Stimulated activated CD8-positive, alpha-beta memory T cell treated with anti-CD3 and anti-CD28 coated beads, Interleukin-4, amount 100 ng/mL, for 4 hours (primary cell): ENCODE results near the gene ZNF383.
"Not testable (repeated sequence)": the region's sequence is repeated elsewhere in the genome, so short reads cannot be mapped to it uniquely, and the experiment has no call there.

ENCODE experiments used
- DNase-seq, 2 donors: peaks; one replicate each; pipeline ENCODE4 v3.0.0-alpha.2; 2020; ENCODE audit warnings: low read depth in 2 of 2, low spot score in 1 of 2

Gene ZNF383

GRCh38 chr19:37217775-37218591 is at the start of gene ZNF383:
ZNF383 (plus strand) TSS chr19:37218214; CDS start chr19:37230454, 12,240 bp downstream.
- peak; percentile 66 to 71 for DNase-seq

- DNase-seq, result peak; percentile 81 to 82
Observed at GRCh38 chr19:37172368-37173366, 45.3 kb upstream of the ZNF383 start, which contains the start of gene ZNF585A. ZNF585A (minus strand) TSS chr19:37172695; CDS start chr19:37169910, 2,785 bp downstream.

GRCh38 chr19:37186071-37186470 is 31.9 kb upstream of the ZNF383 start:
- not testable (repeated sequence) for DNase-seq

GRCh38 chr19:37195248-37195647 is 22.8 kb upstream of the ZNF383 start:
- not testable (repeated sequence) for DNase-seq

- DNase-seq, result not testable (repeated sequence)
Observed at GRCh38 chr19:37197115-37197514, 20.9 kb upstream of the ZNF383 start.

- no peak for DNase-seq
Observed at GRCh38 chr19:37197768-37198167, 20.2 kb upstream of the ZNF383 start.

GRCh38 chr19:37217480-37217774 is 587 bp upstream of the ZNF383 start:
- no peak for DNase-seq

GRCh38 chr19:37218592-37218935 is 550 bp downstream of the ZNF383 start:
- DNase-seq, result no peak

GRCh38 chr19:37220383-37220782 is 2.4 kb downstream of the ZNF383 start:
- no peak for DNase-seq

GRCh38 chr19:37221136-37221535 is 3.1 kb downstream of the ZNF383 start:
- DNase-seq, result no peak

GRCh38 chr19:37226248-37226647 is 8.2 kb downstream of the ZNF383 start:
- no peak for DNase-seq

GRCh38 chr19:37227996-37228395 is 10.0 kb downstream of the ZNF383 start:
- no peak for DNase-seq

GRCh38 chr19:37243206-37243632 is 25.2 kb downstream of the ZNF383 start:
- DNase-seq, result no peak

GRCh38 chr19:37251308-37252229 is 33.6 kb downstream of the ZNF383 start:
- no peak for DNase-seq

- not testable (repeated sequence) for DNase-seq
Observed at GRCh38 chr19:37263028-37263427, 45.0 kb downstream of the ZNF383 start.

GRCh38 chr19:37267005-37267404 is 49.0 kb downstream of the ZNF383 start:
- not testable (repeated sequence) for DNase-seq

- DNase-seq, result not testable (repeated sequence)
Observed at GRCh38 chr19:37267755-37268154, 49.7 kb downstream of the ZNF383 start.

GRCh38 chr19:37280656-37281055 is 62.6 kb downstream of the ZNF383 start:
- DNase-seq, result not testable (repeated sequence)

GRCh38 chr19:37284020-37284419 is 66.0 kb downstream of the ZNF383 start:
- not testable (repeated sequence) for DNase-seq

GRCh38 chr19:37289229-37289628 is 71.2 kb downstream of the ZNF383 start:
- DNase-seq, result not testable (repeated sequence)
